Progenitor cell of endocrine pancreas (in vitro differentiated cells): ENCODE data around the gene NBR1. TPM values are rescaled to one million over a fixed set of nuclear protein-coding genes. Genes with fewer than 3 reads are reported as not detected.
A peak's percentile ranks its signal among the peaks of the same experiment; 100 is the strongest.
"Not testable (repeated sequence)": the region's sequence is repeated elsewhere in the genome, so short reads cannot be mapped to it uniquely, and the experiment has no call there.

ENCODE experiments used
- DNase-seq: peaks from one replicate; pipeline ENCODE4 v3.0.0; 2021; ENCODE audit warnings: low spot score; ENCODE audit not compliant: unreplicated experiment
- H3K27ac Mint-ChIP-seq: 2 replicates; pipeline ENCODE4 v1.8.0; 2021; ENCODE audit warnings: mild to moderate bottlenecking, moderate library complexity, mixed read lengths
- H3K27me3 Mint-ChIP-seq: 2 replicates; pipeline ENCODE4 v1.8.0; 2021; ENCODE audit warnings: mixed read lengths
- H3K36me3 Mint-ChIP-seq: 2 replicates; pipeline ENCODE4 v1.8.0; 2022; ENCODE audit warnings: mixed read lengths; ENCODE audit not compliant: insufficient read depth
- H3K4me1 Mint-ChIP-seq: 2 replicates; pipeline ENCODE4 v1.8.0; 2021; ENCODE audit warnings: low read depth, mixed read lengths
- H3K4me3 Mint-ChIP-seq: 2 replicates; pipeline ENCODE4 v1.8.0; 2021; ENCODE audit warnings: low read depth, mild to moderate bottlenecking, moderate library complexity, mixed read lengths
- H3K9me3 Mint-ChIP-seq: 2 replicates; pipeline ENCODE4 v1.8.0; 2021; ENCODE audit warnings: low read depth, mixed read lengths
- CTCF ChIP-seq: fragments of 200-600 bp; sonication (generic); IDR thresholded peaks from one replicate; pipeline ENCODE4 v1.5.0; 2021; ENCODE audit warnings: antibody characterized with exemption, mild to moderate bottlenecking; ENCODE audit not compliant: unreplicated experiment
- total RNA-seq: library from RNA; stranded (reverse); gene quantifications from 2 replicates; pipeline ENCODE4 v1.2.1, GENCODE V29; 2021

Gene NBR1
- total RNA-seq, 1 donor from 2014 or later = 59.5 TPM

- TF ChIP-seq CTCF = no peak
- Mint-ChIP-seq H3K27ac (no peak overlapping the region), H3K4me3 (no peak overlapping the region), H3K27me3 (no peaks in the 10 kb centered on the region), H3K9me3 (no peaks in the 10 kb centered on the region), H3K36me3 (peaks cover 14% of the 10 kb centered on the region), H3K4me1 (peaks cover 14% of the 10 kb centered on the region)
- no peak for DNase-seq
Measured at GRCh38 chr17:43129671-43130010, 41.4 kb upstream of the NBR1 start.

GRCh38 chr17:43132117-43132516, 38.9 kb upstream of the NBR1 start:
- Mint-ChIP-seq H3K9me3 (no peaks in the 10 kb centered on the region), H3K27ac (no peak overlapping the region), H3K36me3 (peaks cover 15% of the 10 kb centered on the region)

GRCh38 chr17:43133439-43133838, 37.6 kb upstream of the NBR1 start:
- not testable (repeated sequence) for H3K4me1 Mint-ChIP-seq, DNase-seq, H3K27me3 Mint-ChIP-seq, H3K4me3 Mint-ChIP-seq, H3K9me3 Mint-ChIP-seq
- H3K36me3 Mint-ChIP-seq = peaks cover 10% of the 10 kb centered on the region
- peak overlapping the region; percentile 10 for H3K27ac Mint-ChIP-seq

More at GRCh38 chr17:43132117-43132516, 38.9 kb upstream of the NBR1 start:
- no peak for TF ChIP-seq CTCF
- H3K4me3 Mint-ChIP-seq = no peak overlapping the region
- peaks cover under 1% of the 10 kb centered on the region for H3K4me1 Mint-ChIP-seq
- DNase-seq = no peak
- H3K27me3 Mint-ChIP-seq = no peaks in the 10 kb centered on the region

GRCh38 chr17:43134774-43135453, 36.1 kb upstream of the NBR1 start:
- no peak overlapping the region for H3K4me3 Mint-ChIP-seq
- H3K9me3 Mint-ChIP-seq = no peaks in the 10 kb centered on the region
- no peaks in the 10 kb centered on the region for H3K4me1 Mint-ChIP-seq
- H3K27ac Mint-ChIP-seq = no peak overlapping the region
- TF ChIP-seq CTCF = no peak
- H3K27me3 Mint-ChIP-seq = no peaks in the 10 kb centered on the region
- no peak for DNase-seq
- H3K36me3 Mint-ChIP-seq = peaks cover 10% of the 10 kb centered on the region

GRCh38 chr17:43135454-43135819, 35.6 kb upstream of the NBR1 start:
- no peak for TF ChIP-seq CTCF
- DNase-seq = no peak
- Mint-ChIP-seq H3K9me3 (no peaks in the 10 kb centered on the region), H3K27me3 (no peaks in the 10 kb centered on the region), H3K27ac (no peak overlapping the region), H3K4me1 (no peaks in the 10 kb centered on the region), H3K36me3 (peaks cover 10% of the 10 kb centered on the region), H3K4me3 (no peak overlapping the region)

- H3K4me1 Mint-ChIP-seq, H3K9me3 Mint-ChIP-seq, H3K27ac Mint-ChIP-seq, DNase-seq, H3K4me3 Mint-ChIP-seq, H3K27me3 Mint-ChIP-seq: not testable (repeated sequence)
- peaks cover 10% of the 10 kb centered on the region for H3K36me3 Mint-ChIP-seq
Measured at GRCh38 chr17:43136574-43136973, 34.4 kb upstream of the NBR1 start.

GRCh38 chr17:43138531-43138930, 32.5 kb upstream of the NBR1 start:
- not testable (repeated sequence) for H3K9me3 Mint-ChIP-seq, H3K27ac Mint-ChIP-seq, H3K4me3 Mint-ChIP-seq, H3K4me1 Mint-ChIP-seq, DNase-seq, H3K27me3 Mint-ChIP-seq
- H3K36me3 Mint-ChIP-seq = peaks cover 10% of the 10 kb centered on the region
